HG02763 (cell line): ENCODE measurements around the gene BDH2.

Source experiments
- ATAC-seq: cut with Tn5 transposase; IDR thresholded peaks from one replicate; pipeline ENCODE4 v1.9.1; 2021; ENCODE audit warnings: mild to moderate bottlenecking, moderate library complexity; ENCODE audit not compliant: unreplicated experiment

Gene BDH2

DNA sequence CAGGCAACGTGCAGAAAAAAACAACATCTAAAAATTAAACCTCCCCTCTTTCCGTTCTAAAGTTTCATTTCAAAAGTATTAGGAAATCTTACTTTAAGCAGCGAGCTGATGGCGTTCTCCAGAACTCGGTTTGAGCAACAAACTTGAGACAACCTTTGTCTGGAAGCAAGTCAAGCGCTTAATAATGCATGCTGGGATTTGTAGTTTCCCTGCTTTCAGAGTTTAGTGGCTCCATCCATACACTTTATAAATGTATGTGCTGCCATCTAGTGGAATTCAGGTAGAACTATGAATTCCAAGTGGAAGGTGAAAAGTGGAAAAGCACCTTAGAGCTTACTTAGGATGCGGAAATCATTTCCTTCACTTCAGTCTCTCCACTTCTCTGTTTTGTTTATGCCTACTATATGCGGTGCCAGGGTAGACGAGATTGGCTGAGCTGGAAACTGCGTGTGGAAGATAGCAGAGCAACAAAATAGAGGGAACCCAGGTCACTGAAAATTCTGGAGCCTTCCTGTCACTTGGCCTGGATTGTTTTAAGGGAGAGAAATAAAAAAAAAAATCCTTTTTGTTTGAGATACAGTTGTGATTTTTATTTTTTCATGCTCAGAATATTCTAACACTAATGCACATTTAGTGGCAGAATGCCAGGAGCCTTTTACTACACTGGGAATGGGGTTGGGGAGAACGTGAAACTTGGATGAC is at the start of gene BDH2:
Gene BDH2 (minus strand): TSS at position 144 of the 702 bp plus-strand sequence. CDS start 3,580 bp downstream, outside the sequence.
- peak; percentile 97 for ATAC-seq

DNA sequence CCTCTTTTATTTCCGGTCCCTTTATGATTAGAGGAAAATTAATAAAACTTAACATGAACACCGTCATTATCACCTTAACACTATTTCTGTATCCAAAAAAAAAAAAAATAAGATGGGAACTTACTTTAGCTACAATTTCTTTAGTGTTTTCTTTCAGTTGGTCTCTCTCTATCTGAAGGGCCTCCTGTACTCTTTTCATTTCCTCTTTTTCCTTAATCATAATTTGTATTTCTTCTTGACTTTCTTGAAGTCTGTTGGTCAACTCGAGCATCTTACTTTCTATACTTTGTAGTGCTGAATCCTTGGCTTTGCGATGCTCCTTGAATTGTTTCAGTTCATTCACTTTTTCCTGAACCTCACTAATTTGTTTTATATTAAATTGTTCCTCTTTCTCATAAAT is 45.3 kb upstream of the BDH2 start:
- ATAC-seq = no peak

DNA sequence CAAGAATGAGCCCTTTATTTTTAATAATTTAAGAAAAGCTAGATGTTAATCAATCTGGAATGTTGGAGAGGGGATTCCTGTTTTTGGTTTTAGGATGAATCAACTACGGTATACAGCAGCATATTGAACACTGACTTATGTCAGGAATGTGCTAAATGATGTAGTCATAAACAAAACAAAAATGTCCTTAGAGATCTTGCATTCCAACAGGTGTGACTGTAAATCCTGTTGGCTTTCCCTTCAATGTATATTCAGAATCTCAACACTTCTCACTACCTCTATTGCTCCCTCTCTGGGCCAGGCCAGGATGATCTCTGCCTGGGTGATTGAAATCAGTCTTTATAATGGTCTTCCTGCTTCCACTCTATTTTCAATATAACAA is 37.8 kb upstream of the BDH2 start:
- no peak for ATAC-seq

DNA sequence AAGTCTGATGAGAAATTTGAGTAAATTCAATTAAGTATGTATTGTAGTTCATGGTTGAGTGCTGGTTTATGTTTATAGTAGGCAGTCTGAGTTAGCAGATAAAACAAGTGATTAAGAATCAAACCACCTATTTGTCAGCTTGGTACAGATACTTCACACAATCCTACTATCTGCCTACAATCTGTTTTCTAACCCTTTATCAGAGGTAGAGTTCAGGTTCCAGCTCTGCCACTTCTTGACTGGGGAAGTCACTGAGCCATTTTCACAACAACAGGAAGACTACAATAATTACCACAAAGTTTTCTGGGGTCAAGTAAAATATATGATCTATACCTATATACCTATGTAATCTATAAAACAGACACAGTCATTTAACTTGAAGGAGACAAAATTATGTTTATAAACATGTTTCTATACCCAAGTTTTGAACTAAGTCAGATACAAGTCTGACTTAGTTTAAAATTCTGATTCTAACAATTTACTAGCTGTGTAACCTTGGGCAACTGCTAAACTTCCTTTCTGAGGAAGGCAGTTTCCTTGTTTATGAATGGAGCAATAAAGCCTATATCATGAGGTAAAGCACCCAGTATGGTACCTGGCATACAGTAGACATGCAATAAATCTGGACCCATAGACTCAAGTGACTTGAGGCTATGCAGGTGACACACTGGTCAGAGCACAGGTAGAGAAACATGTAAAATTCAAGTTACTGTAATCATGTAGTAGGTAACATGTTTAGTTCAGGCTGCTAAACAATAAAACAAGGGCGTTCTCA is 37.2 kb upstream of the BDH2 start:
- ATAC-seq = no peak

DNA sequence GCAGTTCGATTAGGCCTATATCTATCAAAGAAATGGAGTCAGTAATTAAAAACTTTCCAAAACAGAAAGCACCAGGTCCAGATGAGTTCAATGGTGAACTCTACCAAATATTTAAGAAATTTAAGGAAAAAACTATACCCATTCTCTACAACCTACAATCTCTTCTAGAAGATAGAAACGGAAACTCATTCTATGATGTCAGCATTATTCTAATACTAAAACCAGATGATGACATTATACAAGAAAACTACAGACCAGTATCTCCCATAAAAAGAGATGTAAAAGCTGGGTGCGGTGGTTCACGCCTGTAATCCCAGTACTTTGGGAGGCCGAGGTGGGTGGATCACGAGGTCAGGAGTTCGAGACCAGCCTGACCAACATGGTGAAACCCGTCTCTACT is 29.5 kb upstream of the BDH2 start:
- ATAC-seq = no peak

DNA sequence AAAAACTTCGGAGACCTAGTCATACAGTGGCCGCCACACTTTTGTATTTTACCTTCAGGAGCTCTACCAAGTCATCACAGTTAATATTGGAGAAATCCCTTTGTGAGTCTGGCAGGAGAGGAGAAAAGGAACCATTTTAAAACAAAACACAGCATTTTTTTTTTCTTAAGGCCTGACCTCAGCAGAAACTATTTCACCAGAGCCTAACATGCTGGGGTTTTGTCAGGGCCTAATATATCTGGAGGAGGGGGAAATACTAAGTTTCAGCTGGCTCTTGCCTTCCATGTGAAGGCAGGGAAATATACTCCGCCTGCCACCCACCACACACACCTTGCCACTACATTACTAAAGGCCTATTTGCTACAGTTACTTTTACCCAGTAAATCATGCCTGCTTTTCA is 26.5 kb upstream of the BDH2 start:
- no peak for ATAC-seq

DNA sequence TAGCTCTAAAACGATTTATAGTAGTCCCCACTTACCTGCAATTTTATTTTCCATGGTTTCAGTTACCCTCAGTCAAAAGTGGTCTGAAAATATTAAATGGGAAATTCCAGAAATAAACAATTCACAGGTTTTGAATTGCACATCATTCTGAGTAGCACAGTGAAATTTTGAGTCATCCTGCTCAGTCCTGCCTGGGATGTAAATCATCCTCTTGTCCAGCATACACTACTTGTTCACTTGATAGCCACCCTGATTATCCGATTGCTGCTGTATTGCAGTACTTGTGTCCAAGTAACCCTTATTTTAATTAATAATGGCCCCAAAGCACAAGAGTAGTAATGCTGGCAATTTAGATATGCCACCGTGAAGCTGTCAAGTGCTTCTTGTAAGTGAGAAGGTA is 23.5 kb upstream of the BDH2 start:
- no peak for ATAC-seq

DNA sequence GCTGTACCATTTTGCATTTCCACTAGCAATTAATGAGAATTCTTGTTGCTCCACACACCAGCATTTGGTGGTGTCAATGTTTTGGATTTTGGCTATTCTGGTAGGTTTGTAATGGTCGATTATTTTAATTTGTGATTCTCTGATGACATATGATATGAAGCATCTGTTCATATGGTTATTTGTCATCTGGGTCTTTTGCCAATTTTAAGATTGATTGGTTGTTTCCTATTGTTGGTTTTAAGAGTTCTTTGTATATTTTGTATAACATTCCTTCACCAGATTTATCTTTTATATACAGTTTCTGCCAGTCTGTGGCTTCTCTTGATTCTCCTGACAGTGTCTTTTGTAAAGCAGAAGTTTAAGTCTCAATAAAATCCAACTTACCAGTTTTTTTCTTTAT is 18.5 kb upstream of the BDH2 start:
- ATAC-seq = no peak

DNA sequence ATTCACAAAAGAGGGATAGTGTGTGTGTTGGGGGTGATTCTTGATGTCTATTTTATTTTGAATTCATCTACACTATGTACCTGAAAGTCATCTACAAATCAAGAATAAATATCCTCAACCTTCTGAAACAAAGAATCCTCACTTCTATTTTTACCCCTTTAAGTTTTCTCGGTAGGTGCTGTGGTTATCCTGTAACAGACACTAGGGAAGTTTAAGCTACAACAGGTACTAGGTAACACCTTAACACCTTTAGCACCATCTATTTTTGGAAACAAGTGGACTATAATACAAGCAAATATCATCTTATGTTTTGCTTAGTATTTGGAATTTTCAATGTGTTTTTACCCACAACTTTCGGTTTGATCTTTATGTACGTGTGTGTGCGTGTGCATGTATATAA is 12.0 kb upstream of the BDH2 start:
- ATAC-seq = no peak

DNA sequence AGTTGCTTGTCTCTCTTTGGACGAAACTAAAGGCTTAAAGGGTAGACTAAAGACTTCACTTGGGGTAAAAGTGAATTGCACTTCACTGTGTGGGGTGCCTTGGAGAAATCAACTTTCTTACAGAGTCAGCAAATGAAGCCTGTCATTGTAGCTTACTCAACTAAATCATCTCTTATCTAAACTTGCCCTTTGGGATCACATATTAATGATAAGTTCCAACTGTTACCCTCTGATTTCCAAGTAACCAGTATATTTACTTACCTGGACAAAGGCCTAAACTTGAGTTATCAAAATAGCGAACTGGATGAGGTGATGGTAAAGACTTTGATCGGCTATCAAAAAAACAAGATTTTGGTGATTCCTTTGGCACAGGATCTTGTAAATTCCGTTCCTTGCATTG is 8.9 kb upstream of the BDH2 start:
- ATAC-seq = no peak

DNA sequence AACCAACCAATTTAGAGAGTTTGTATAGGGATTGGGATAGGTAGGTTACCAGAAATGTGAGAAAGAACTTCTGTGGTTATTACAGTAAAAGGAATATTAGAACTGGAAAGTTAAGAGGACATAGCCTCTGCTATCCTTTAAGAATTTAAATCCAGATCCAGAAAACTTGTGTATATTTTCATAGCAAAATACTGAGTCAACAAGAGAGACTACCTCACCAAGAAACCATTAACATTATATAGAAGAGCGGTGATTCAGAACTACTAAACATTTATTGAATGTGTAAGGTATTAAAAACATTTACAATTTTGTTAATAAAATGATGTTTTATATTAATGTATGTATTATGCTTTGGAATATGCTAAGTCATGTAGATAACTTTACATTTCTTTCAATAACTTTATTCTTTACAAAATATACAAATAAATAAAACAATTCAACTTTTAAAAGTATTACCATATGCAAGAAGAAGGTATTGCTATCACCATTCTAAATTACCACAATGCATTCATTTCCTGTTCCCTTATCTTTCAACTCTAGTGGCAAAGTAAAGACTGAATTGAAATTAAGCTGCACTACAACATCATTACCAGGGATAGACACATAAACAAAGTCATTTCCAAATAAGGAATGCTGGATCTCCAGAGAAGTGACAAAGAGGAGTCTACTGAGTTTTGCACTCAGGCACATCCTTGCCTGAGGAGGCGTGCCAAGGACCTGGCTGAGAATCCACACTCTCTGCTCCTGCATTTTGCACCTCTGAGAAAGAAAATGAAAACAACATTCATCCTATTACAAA is 6.1 kb upstream of the BDH2 start:
- no peak for ATAC-seq

DNA sequence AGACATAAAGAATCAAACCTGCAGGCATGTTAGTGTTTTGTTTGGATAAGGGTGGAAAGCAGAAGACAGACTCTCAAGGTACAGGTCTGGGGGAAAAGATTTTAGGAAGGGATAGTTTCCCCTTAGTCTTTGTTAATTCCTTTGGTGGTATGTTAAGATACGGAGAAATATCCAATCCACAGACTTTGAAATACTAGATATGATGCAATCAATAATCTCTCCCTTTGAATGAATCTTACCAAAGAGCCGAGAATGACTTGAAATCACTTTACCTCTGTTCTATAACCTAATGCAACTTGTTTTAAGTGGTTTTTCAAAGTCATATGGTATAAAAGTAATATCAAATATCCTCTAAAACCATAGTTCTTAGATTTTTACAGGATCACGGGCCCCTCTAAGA is 5.3 kb upstream of the BDH2 start:
- no peak for ATAC-seq

DNA sequence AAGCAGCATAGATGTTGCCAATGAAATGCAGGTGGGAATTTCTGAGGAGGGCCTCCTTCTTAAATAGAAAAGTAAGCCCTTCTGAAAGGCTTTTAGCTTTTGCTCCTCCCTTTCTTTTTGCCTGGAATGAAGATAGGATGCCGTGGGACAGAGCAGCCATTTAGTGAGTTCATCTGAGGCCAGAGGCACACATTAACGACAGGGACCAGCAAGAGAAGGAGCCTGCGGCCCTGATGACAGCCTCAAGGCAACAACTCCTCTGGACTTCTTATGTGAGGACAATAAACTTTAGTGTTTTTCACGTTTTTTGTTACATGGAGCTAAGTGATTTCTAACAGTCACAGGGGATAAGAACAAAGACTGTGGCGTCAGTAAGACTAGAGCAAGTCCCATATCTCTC is 1.1 kb upstream of the BDH2 start:
- ATAC-seq = no peak

DNA sequence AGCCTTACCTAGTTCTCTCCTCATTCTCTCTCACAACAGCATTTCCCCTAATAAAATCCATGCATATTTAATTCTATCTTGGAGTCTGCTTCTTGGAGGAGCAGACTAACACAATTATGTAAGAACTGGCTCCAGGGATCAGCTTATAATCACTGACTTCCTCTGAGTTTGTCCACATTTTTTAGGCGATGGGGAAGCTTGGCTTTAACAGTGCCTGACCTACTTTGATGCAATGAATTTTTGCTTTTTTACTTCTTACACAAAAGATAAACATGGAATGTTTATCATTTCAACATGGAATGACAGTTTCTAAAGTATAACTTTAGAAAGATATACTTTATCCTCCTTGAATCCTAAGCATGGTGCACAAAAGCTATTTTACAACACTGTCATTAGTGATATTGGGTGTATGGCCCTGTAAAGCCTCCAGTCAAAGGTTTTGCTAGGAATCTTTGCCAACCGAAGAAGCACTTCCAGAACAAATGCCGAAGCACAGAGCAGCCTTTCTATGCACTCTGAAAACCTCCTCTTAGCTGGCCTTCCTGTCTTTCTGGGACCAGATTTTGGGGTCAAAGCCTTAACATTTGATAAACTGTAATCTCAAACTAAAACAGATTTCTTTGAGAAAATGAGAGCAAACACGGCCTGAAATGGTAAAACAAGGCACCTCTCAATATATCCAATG is 736 bp downstream of the BDH2 start:
- no peak for ATAC-seq

DNA sequence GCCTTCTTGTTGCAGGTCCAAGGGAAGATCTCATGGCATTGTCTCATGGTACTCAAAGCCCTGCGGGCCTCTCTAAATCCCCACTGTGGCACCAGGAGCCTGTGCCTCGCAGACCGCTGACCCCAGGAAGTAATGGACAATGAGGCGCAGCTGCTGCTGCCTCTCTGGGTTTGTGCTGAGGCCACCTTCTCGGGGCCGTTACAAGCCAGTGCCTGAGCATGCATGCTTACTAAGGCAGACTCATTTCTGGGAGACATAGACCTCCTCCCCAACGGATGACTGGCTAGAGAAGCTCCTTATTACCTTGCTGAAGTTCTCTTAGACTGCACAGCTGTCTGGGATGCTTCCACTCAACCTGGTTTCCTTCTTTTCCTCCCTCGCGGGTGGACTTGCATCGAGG is 1.3 kb downstream of the BDH2 start:
- ATAC-seq = no peak

DNA sequence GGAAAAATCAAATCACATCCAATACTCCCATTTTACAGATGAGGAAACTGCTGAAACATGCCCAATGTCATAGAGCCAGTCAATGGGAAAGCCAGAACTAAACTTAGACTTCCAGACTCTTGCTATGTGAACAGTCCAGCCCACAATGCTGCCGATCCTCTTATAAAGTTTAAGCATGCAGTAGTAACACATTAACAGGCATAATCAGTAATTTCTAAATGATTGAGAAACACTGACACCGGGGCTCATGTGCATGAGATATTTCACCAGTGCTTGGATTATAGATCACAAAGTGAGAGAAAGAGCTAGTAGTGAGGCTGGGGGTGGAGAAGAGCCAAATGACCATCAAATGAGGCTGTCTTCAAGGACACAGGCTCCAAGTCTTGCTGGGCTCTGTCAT is 2.5 kb downstream of the BDH2 start:
- no peak for ATAC-seq

DNA sequence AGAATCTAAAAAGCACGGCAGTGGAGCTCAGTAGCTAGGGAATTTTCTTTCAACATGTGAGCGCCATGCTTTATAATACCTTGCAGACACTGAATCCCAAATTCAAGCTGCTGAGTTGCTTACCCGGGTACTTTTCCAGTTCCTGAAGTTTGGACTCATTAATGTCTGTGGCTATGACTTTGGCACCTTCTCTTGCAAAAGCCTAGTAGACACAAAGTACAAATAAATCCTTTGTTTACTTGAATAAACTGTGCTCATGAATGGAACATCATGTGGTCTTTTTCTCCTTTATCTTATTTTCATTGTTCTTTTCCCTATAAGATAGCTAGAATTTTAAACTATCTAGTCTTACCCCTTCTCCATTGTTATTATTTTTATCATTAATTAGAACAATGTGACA is 4.6 kb downstream of the BDH2 start:
- ATAC-seq = no peak

DNA sequence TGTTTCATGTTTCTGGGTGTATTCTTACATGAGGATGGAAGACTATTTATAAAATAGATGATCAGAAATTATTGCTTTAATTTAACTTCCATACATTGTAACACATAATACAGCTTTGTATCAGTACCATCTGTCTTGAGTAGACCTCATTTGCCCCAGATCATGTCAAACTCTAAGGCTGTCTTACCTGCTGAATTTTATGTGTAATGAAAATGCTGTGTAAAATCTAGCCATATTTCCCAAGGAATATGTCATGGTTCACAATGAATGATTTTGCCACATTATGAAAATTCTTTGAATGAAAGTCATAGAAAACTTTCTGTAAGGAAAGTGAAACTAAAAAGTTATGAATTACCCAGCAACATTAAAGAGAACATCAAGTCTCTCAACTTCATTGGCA is 7.4 kb downstream of the BDH2 start:
- no peak for ATAC-seq

DNA sequence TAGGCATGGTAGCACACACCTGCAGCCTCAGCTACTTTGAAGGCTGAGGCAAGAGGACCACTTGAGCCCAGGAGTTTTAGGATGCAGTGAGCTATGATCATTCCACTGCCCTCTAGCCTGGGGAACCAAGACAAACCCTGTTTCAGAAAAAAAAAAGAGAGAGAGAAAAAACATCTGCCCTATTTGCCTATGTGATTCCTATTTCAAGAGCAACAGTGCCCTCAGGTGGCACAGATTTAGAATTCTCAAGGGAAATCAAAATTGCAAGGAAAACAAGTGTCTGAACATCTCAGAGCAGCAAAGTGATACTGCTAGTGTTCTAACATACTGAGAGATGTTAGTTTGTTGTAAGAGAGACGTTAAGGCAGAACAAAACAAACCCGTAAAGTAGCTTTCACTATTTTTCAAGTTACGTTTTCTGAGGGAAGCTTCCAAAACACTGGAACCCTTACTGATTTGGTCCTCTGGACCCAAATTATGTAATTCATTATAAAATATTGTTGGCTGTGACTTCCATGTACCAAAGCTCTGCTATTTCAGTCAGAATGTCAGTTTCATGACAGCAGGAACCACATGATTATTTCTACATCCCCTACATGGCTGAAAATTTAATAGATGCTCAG is 7.9 kb downstream of the BDH2 start:
- ATAC-seq = peak; percentile 70

DNA sequence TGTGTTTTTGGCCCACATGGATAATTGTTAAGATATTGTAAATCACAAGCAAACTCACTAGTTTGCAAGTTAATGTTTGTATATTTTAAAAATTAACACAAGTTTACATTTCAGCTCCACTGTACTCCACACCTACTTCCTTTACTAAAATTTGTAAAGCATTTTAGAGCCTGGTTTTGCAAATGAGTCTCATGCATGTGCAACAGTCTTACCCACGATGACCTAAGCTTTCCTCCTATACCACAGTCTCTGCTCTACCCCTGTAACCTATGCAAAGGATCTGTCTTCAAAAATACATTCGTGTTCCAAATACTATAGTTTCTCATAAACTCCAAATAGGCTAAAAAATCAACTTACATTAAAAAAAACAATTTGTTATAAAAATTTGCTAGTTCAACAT is 10.2 kb downstream of the BDH2 start:
- ATAC-seq = no peak

DNA sequence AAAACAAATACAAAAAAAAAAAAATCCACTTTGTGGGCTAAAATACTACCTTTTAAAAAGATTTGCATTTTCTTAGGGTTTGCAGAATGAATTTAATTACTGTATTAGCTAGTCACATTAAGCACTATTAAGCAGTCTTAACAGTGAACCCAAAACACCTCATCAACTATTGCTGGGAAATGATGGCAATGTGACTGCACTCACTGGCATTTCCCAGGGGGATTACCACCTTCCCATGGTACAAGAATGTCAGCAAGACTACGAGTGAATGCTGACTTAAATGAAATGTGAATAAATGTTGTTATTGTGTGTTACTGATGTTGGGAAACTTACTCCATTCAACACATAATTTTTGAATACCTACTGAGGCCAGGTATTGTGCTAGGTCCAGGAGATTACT is 13.1 kb downstream of the BDH2 start:
- ATAC-seq = no peak
